Measurements from ENCODE around the gene KRTAP13-3. TPM values are rescaled to one million over a fixed set of nuclear protein-coding genes. Genes with fewer than 3 reads are reported as not detected.

Gene KRTAP13-3
- total and polyA plus RNA-seq, 5 donors from 2014 or later, result not detected

DNA sequence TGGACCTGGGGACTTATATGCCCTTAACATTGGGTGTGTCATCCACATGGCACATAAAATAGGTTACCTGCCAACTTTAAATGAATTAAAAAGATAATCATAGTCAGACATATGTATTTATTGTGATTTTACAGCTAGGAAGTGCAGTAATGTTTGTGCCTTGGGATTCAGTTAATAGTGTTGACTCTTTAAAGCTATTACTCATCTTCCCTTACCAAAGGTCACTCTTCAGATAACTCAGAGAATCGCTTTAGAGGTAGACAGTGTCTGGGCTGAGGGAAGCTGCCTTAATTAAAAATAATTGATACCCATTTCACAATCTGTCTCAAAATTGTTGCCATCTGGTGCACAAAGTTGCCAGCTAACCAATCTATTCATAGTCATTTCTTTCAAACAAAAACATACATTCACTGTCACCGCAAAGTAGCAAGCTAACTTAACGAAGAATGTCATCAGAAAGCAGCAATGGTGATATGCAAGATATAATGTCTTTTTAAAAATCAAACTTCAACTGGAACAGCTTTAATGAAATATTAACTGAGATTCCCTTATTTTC, 11.4 kb upstream of the KRTAP13-3 start:
- H3K4me3 ChIP-seq (ENCODE audit: low read depth, low read length), result no peak overlapping the region
- no peak for DNase-seq
- ATAC-seq (ENCODE audit: low read depth in 2 of 2), result no peak
- no peaks in the 10 kb centered on the region for H3K36me3 Mint-ChIP-seq
- H3K36me3 ChIP-seq (ENCODE audit: control insufficient read depth, insufficient read depth, low read length), result no peaks in the 10 kb centered on the region
- no peak overlapping the region for H3K27ac ChIP-seq (ENCODE audit: insufficient read depth, low read length, poor library complexity, severe bottlenecking)
- peaks cover 7% of the 10 kb centered on the region for H3K27me3 Mint-ChIP-seq
- no peaks in the 10 kb centered on the region for H3K4me1 Mint-ChIP-seq
- no peaks in the 10 kb centered on the region for H3K4me1 ChIP-seq (ENCODE audit: control insufficient read depth, insufficient read depth, low read length, poor library complexity, severe bottlenecking)
- H3K9me3 Mint-ChIP-seq, result peaks cover 0 to 6% (median 0%) of the 10 kb centered on the region in 7 donors
- no peak overlapping the region for H3K27ac Mint-ChIP-seq
- no peaks in the 10 kb centered on the region for H3K27me3 ChIP-seq (ENCODE audit: control insufficient read depth, insufficient read depth, low read length)
- no peaks in the 10 kb centered on the region for H3K9me3 ChIP-seq (ENCODE audit: control insufficient read depth in 2 of 2, low read length in 2 of 2)
- H3K4me3 Mint-ChIP-seq, result no peak overlapping the region

DNA sequence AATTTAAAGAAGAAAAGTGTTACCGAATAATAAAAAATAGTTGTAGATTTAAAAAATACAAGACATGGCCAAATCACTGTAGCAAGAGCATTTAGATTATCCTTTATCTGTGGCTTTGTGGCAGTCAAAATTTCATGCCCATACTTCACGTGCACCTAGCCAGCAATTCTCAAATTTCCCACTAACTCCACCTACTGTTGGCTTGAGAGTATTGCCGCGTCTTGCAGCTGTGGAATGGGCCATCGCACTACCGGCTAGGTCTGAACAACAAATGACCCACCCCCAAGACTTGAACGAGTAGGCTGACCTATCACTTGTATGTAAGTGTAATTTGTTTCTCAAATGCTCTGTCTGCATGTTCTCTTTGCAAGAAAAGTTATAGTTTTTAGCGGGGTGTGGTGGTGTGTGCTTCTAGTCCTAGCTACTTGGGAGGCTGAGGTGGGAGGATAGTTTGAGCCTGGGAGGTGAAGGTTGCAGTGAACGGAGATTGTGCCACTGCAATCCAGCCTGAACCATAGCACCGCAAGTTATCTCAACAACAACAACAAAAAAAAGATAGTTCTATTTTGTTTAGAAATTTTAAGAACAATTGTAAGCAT, 8.4 kb upstream of the KRTAP13-3 start:
- no peak for ATAC-seq (ENCODE audit: low read depth in 2 of 2)
- Mint-ChIP-seq H3K36me3 (no peaks in the 10 kb centered on the region), H3K27me3 (peaks cover 7% of the 10 kb centered on the region), H3K27ac (no peak overlapping the region), H3K4me3 (no peak overlapping the region), H3K4me1 (no peaks in the 10 kb centered on the region), H3K9me3 (peaks cover 0 to 2% (median 0%) of the 10 kb centered on the region in 7 donors)
- Histone ChIP-seq H3K9me3 (ENCODE audit: control insufficient read depth in 2 of 2, low read length in 2 of 2) (no peaks in the 10 kb centered on the region), H3K27ac (ENCODE audit: insufficient read depth, low read length, poor library complexity, severe bottlenecking) (no peak overlapping the region), H3K4me3 (ENCODE audit: low read depth, low read length) (no peak overlapping the region), H3K4me1 (ENCODE audit: control insufficient read depth, insufficient read depth, low read length, poor library complexity, severe bottlenecking) (no peaks in the 10 kb centered on the region), H3K36me3 (ENCODE audit: control insufficient read depth, insufficient read depth, low read length) (no peaks in the 10 kb centered on the region), H3K27me3 (ENCODE audit: control insufficient read depth, insufficient read depth, low read length) (peaks cover 2% of the 10 kb centered on the region)
- peak in 2 of 3 donors; percentile 2 to 18 for DNase-seq

DNA sequence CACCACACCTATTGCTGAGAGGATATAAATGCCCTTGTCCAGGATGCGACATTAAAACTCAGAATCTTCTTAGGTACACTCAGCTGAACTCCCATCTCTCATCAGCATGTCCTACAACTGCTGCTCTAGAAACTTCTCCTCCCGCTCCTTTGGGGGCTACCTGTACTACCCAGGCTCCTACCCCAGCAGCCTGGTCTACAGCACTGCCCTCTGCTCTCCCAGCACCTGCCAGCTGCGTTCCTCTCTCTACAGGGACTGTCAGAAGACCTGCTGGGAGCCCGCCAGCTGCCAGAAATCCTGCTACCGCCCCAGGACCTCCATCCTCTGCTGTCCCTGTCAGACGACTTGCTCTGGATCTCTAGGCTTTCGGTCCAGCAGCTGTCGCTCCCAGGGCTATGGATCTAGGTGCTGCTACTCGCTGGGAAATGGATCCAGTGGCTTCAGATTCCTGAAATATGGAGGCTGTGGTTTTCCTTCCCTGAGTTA, 4.5 kb upstream of the KRTAP13-3 start, which contains the start of gene KRTAP13-4:
Gene KRTAP13-4 (plus strand): TSS at position 51 of the 486 bp plus-strand sequence. CDS start 56 bp downstream, at position 107.
- no peak within 1 kb of the TSS for H3K27ac ChIP-seq (ENCODE audit: insufficient read depth, low read length, poor library complexity, severe bottlenecking)
- Mint-ChIP-seq H3K27me3 (no peaks in the 10 kb centered on the region), H3K4me3 (no peak within 1 kb of the TSS), H3K27ac (no peak within 1 kb of the TSS), H3K4me1 (no peaks in the 10 kb centered on the region), H3K36me3 (no peaks in the 10 kb centered on the region), H3K9me3 (peaks cover 0 to 3% (median 0%) of the 10 kb centered on the region in 7 donors)
- no peaks in the 10 kb centered on the region for H3K36me3 ChIP-seq (ENCODE audit: control insufficient read depth, insufficient read depth, low read length)
- H3K4me1 ChIP-seq (ENCODE audit: control insufficient read depth, insufficient read depth, low read length, poor library complexity, severe bottlenecking), result no peaks in the 10 kb centered on the region
- H3K27me3 ChIP-seq (ENCODE audit: control insufficient read depth, insufficient read depth, low read length), result peaks cover 2% of the 10 kb centered on the region
- ATAC-seq (ENCODE audit: low read depth in 2 of 2) (no peak), DNase-seq (no peak)
- H3K4me3 ChIP-seq (ENCODE audit: low read depth, low read length), result no peak within 1 kb of the TSS
- H3K9me3 ChIP-seq (ENCODE audit: control insufficient read depth in 2 of 2, low read length in 2 of 2), result no peaks in the 10 kb centered on the region

DNA sequence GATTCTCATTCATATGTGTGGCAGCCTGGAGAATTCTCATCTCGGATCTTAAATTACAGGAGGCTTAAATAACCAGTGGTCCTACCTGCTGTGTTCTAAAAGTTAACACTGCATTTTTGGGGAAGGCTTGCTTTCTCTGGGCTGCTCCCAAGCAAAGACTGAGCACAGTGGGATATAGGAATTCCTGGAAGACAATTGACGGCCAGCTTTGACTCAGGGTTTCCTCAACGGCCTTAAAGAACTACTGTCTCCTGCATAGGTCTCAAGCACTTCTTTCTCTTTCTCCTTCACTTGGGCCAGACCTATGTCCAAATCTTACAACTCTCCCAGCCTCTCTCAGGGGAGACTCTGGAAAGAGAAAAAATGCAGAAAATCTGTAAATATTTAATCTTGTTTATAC, 1.0 kb upstream of the KRTAP13-3 start:
- H3K4me1 ChIP-seq (ENCODE audit: control insufficient read depth, insufficient read depth, low read length, poor library complexity, severe bottlenecking), result no peaks in the 10 kb centered on the region
- Mint-ChIP-seq H3K27ac (no peak overlapping the region), H3K36me3 (no peaks in the 10 kb centered on the region), H3K4me3 (no peak overlapping the region), H3K4me1 (no peaks in the 10 kb centered on the region), H3K9me3 (peaks cover 0 to 2% (median 0%) of the 10 kb centered on the region in 7 donors), H3K27me3 (no peaks in the 10 kb centered on the region)
- ATAC-seq (ENCODE audit: low read depth in 2 of 2), result no peak
- H3K27ac ChIP-seq (ENCODE audit: insufficient read depth, low read length, poor library complexity, severe bottlenecking), result no peak overlapping the region
- no peaks in the 10 kb centered on the region for H3K27me3 ChIP-seq (ENCODE audit: control insufficient read depth, insufficient read depth, low read length)
- no peak overlapping the region for H3K4me3 ChIP-seq (ENCODE audit: low read depth, low read length)
- DNase-seq, result no peak
- H3K9me3 ChIP-seq (ENCODE audit: control insufficient read depth in 2 of 2, low read length in 2 of 2), result no peaks in the 10 kb centered on the region
- no peaks in the 10 kb centered on the region for H3K36me3 ChIP-seq (ENCODE audit: control insufficient read depth, insufficient read depth, low read length)

DNA sequence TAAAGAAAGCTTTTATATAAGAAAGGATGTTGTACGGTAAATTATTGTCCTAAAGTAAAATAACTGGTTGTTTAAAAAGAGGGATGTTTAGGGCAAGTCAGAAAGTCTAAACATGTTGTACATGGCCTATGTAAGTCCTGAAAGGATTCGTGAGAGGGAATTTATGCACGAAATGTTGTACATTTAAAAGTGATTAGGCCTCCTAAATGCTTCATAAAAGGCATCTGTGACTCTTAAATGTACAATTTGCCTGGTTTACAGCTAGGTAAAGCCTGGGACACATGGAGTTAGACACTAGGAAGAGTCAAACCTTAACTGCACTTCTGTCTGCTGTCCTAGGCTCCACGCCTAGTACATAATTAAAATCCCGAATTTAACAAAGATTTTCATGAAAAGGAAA, 9.7 kb downstream of the KRTAP13-3 start:
- ATAC-seq (ENCODE audit: low read depth in 2 of 2), result no peak
- no peaks in the 10 kb centered on the region for H3K27me3 ChIP-seq (ENCODE audit: control insufficient read depth, insufficient read depth, low read length)
- no peak overlapping the region for H3K27ac ChIP-seq (ENCODE audit: insufficient read depth, low read length, poor library complexity, severe bottlenecking)
- no peaks in the 10 kb centered on the region for H3K9me3 ChIP-seq (ENCODE audit: control insufficient read depth in 2 of 2, low read length in 2 of 2)
- Mint-ChIP-seq H3K9me3 (peaks cover 0 to 9% (median 0%) of the 10 kb centered on the region in 7 donors), H3K27me3 (no peaks in the 10 kb centered on the region), H3K27ac (no peak overlapping the region), H3K36me3 (no peaks in the 10 kb centered on the region), H3K4me3 (no peak overlapping the region), H3K4me1 (no peaks in the 10 kb centered on the region)
- H3K36me3 ChIP-seq (ENCODE audit: control insufficient read depth, insufficient read depth, low read length), result no peaks in the 10 kb centered on the region
- H3K4me1 ChIP-seq (ENCODE audit: control insufficient read depth, insufficient read depth, low read length, poor library complexity, severe bottlenecking), result no peaks in the 10 kb centered on the region
- no peak overlapping the region for H3K4me3 ChIP-seq (ENCODE audit: low read depth, low read length)
- no peak for DNase-seq

DNA sequence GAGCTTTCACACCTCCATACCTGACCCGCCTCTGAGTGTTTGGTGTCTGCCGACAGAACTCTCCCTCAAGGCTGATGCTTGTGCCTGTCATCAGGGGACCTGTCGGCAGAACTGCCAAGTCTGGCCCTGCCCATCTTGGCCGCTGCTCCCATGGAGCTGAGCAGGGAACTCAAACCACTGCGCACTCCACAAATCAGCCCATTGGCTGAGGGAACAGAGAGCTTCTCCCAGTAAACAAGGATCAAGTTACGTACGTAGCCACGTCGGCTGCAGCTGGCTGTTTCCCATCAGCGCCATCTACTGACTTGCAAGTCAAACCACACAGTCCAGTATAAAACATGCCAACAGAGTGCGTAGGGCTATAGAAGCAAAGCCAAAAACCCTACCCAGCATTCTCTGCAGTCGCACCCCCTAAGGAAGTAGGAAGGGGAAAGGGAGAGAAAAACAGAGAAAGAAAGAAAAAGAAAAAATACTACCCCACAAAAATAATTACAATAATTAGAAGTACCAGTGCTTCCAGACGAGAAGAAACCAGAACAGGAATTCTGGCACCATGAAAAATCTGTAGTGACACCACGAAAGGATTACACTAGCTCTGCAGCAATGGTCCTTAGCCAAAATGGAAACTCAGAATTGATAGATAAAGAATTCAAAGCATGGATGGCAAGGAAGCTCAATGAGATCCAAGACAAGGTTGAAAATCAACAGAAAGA, 16.8 kb downstream of the KRTAP13-3 start:
- no peaks in the 10 kb centered on the region for H3K36me3 ChIP-seq (ENCODE audit: control insufficient read depth, insufficient read depth, low read length)
- Mint-ChIP-seq H3K27ac (no peak overlapping the region), H3K36me3 (no peaks in the 10 kb centered on the region), H3K4me3 (no peak overlapping the region), H3K9me3 (peaks cover 0 to 10% (median 4%) of the 10 kb centered on the region in 7 donors), H3K4me1 (no peaks in the 10 kb centered on the region), H3K27me3 (no peaks in the 10 kb centered on the region)
- ATAC-seq (ENCODE audit: low read depth in 2 of 2), result no peak
- no peaks in the 10 kb centered on the region for H3K27me3 ChIP-seq (ENCODE audit: control insufficient read depth, insufficient read depth, low read length)
- H3K4me3 ChIP-seq (ENCODE audit: low read depth, low read length), result no peak overlapping the region
- H3K4me1 ChIP-seq (ENCODE audit: control insufficient read depth, insufficient read depth, low read length, poor library complexity, severe bottlenecking), result no peaks in the 10 kb centered on the region
- no peak overlapping the region for H3K27ac ChIP-seq (ENCODE audit: insufficient read depth, low read length, poor library complexity, severe bottlenecking)
- DNase-seq, result peak in 1 of 3 donors; percentile 34
- H3K9me3 ChIP-seq (ENCODE audit: control insufficient read depth in 2 of 2, low read length in 2 of 2), result no peaks in the 10 kb centered on the region

DNA sequence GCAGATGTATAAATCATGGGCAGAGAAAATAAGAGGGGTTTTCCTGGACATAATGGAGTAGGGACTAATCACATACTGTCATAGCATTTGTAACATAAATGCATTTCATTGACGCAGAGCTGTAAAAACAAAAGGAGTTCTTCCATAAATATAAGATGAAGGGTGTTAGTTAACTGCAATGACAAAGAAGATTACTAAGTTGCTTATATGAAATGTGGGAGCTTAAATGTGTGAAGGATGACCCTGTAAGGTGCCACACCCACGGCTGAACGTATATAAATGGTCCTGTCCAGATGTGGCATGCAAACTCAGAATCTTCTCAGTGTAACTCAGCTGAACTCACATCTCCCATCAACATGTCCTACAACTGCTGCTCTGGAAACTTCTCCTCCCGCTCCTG, 30.0 kb downstream of the KRTAP13-3 start, which contains the start of gene KRTAP13-1:
Gene KRTAP13-1 (plus strand): TSS at position 301 of the 400 bp plus-strand sequence. CDS start 56 bp downstream, at position 357.
- Mint-ChIP-seq H3K36me3 (no peaks in the 10 kb centered on the region), H3K27ac (no peak within 1 kb of the TSS), H3K4me3 (no peak within 1 kb of the TSS), H3K27me3 (no peaks in the 10 kb centered on the region), H3K9me3 (peaks cover 0 to 5% (median 0%) of the 10 kb centered on the region in 7 donors), H3K4me1 (no peaks in the 10 kb centered on the region)
- H3K4me1 ChIP-seq (ENCODE audit: control insufficient read depth, insufficient read depth, low read length, poor library complexity, severe bottlenecking), result no peaks in the 10 kb centered on the region
- DNase-seq (no peak), ATAC-seq (ENCODE audit: low read depth in 2 of 2) (no peak)
- H3K27me3 ChIP-seq (ENCODE audit: control insufficient read depth, insufficient read depth, low read length), result no peaks in the 10 kb centered on the region
- no peaks in the 10 kb centered on the region for H3K36me3 ChIP-seq (ENCODE audit: control insufficient read depth, insufficient read depth, low read length)
- no peak within 1 kb of the TSS for H3K27ac ChIP-seq (ENCODE audit: insufficient read depth, low read length, poor library complexity, severe bottlenecking)
- H3K9me3 ChIP-seq (ENCODE audit: control insufficient read depth in 2 of 2, low read length in 2 of 2), result no peaks in the 10 kb centered on the region
- no peak within 1 kb of the TSS for H3K4me3 ChIP-seq (ENCODE audit: low read depth, low read length)

Data from CD4-positive, CD25-positive, alpha-beta regulatory T cell (primary cell).